ENCODE results near the gene MTHFR.

MTHFR gene

DNA sequence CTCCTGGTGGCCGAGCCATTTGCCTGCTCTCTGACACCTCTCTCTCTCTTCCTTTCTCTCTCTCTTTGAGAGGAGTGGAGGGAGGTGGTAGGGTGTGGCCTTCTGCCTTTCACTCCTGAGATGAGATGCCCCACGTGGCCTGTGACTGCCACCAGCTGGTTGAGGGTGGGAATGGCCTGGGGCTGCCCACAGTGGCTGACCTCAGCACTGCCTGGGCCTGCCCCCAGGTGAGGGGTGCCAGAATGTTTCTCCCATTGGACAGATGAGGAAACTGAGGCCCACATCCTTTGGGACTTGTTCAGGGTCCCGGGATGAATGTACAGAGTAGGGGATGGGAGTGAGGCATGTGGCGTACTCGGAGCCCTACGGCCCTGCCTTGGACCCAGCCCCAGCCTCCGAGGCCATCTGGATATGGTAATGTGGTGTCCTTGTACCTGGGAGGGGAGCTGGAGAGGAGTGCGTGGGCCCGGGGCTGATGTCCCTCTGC lies 56.5 kb downstream of the MTHFR start:
- TF ChIP-seq, protein P1, sequence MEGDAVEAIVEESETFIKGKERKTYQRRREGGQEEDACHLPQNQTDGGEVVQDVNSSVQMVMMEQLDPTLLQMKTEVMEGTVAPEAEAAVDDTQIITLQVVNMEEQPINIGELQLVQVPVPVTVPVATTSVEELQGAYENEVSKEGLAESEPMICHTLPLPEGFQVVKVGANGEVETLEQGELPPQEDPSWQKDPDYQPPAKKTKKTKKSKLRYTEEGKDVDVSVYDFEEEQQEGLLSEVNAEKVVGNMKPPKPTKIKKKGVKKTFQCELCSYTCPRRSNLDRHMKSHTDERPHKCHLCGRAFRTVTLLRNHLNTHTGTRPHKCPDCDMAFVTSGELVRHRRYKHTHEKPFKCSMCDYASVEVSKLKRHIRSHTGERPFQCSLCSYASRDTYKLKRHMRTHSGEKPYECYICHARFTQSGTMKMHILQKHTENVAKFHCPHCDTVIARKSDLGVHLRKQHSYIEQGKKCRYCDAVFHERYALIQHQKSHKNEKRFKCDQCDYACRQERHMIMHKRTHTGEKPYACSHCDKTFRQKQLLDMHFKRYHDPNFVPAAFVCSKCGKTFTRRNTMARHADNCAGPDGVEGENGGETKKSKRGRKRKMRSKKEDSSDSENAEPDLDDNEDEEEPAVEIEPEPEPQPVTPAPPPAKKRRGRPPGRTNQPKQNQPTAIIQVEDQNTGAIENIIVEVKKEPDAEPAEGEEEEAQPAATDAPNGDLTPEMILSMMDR (IDR thresholded peaks at IDR 0.05; ENCODE audit: low read depth, low read length) = peak; percentile 94
- Histone ChIP-seq H3K4me3 (ENCODE audit: low read depth, low read length) (no peak overlapping the region), H3K9me3 (ENCODE audit: severe bottlenecking) (no peaks in the 10 kb centered on the region), H3K36me3 (peaks cover 14% of the 10 kb centered on the region), H3K27ac (no peak overlapping the region; the same call in 1 of the 2 replicates), H3K27me3 (ENCODE audit: insufficient read depth, low read depth, severe bottlenecking) (no peaks in the 10 kb centered on the region)
- peak; percentile 85 for DNase-seq

DNA sequence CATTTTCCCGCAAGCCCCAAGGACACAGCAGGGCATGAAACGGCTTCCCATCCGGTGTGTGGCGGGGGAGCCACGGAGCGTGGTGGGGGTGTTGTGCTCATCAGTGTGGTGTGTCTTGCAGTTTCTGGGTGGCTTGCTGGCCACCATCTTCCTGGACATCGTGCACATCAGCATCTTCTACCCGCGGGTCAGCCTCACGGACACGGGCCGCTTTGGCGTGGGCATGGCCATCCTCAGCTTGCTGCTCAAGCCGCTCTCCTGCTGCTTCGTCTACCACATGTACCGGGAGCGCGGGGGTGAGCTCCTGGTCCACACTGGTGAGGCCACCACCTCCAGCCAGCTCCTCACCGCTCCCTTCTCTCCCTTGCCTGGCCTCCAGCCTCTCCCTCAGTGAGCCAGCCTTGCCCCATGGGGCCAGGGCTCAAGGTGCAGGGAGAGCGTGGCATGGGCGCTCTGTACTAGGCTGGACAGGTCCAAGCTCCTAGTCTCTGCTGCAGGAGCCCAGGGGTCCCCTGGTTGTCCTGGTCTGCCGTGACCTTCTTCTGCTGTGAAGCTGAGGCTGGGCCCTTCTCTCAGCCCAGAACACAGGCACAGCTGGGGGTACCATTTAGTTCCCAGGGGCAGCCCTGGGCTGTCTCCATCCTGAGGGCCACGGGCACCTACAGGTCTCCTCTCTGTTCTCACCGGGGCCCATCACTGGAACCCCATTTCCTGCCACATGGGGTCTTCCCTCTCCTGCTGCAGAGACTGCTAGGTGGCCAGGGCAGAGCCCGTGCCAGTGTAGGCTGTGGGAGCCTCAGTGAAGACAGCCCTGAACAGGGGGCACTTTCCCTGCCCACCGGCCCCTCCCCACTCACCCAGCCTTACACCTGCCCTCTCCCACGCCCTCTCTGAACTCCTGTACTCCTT lies 57.2 kb downstream of the MTHFR start:
- TF ChIP-seq, protein P1 (IDR thresholded peaks at IDR 0.05; ENCODE audit: low read depth, low read length) = no peak
- no peak for DNase-seq
- Histone ChIP-seq H3K36me3 (peaks cover 14% of the 10 kb centered on the region), H3K9me3 (ENCODE audit: severe bottlenecking) (no peaks in the 10 kb centered on the region), H3K27ac (no peak overlapping the region; the same call in 1 of the 2 replicates), H3K27me3 (ENCODE audit: insufficient read depth, low read depth, severe bottlenecking) (no peaks in the 10 kb centered on the region), H3K4me3 (ENCODE audit: low read depth, low read length) (no peak overlapping the region)

DNA sequence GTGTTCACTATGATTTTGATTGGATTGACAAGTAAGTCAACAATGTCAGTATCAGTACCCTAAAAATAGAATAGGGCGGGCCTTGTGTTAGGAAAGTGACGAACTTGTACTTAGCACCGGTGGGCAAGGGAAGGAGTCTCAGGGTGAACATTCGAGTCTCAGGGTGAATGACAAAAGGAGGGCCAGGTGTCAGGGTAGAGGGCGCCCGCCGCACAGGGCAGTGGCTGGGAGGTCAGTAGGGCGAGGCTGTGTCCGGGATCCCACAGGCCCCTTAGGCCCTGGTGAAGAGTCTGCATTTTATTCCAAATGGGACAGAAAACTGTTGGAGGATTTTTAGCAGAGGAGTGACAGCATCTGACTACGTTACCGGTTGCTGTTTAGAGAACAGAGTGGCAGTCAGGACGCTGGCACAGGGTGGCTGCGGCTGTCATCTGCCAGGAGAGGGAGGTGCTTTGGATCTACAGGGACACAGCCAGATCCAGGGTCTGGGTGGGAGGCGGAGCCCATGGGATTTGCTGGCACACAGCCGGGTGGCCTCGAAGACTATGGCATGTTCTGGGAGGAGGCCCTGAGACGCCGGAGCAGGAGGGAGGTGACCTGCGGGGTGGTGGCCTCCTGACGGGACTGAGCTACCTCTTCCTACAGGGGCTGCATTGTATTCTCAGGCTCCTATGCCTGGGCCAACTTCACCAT lies 58.8 kb downstream of the MTHFR start:
- no peak for DNase-seq
- H3K4me3 ChIP-seq (ENCODE audit: low read depth, low read length) = no peak overlapping the region
- H3K9me3 ChIP-seq (ENCODE audit: severe bottlenecking) = no peaks in the 10 kb centered on the region
- no peaks in the 10 kb centered on the region for H3K27me3 ChIP-seq (ENCODE audit: insufficient read depth, low read depth, severe bottlenecking)
- TF ChIP-seq, protein P1 (IDR thresholded peaks at IDR 0.05; ENCODE audit: low read depth, low read length) = no peak
- peaks cover 14% of the 10 kb centered on the region for H3K36me3 ChIP-seq
- no peak overlapping the region for H3K27ac ChIP-seq

DNA sequence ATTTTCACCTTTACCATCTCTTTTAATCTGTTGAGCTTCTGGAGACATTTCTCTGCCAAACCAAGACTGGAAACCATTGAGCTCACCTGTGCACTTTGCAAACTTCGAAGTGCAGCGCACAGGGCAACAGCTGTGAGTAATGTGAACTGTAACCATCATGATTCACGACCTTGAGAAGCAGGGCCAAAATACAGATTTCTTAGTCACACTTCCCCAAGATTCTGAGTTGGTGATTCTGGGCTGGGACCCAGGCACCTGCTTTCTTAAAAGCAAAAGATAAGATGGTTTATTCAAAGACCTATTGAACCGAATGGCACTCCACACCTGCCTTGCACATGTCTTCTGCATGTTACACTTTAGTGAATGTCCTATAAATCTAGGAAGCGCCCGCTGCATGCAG lies 59.7 kb downstream of the MTHFR start:
- no peak overlapping the region for H3K4me3 ChIP-seq (ENCODE audit: low read depth, low read length)
- no peak for DNase-seq
- H3K27me3 ChIP-seq (ENCODE audit: insufficient read depth, low read depth, severe bottlenecking) = no peaks in the 10 kb centered on the region
- H3K27ac ChIP-seq = no peak overlapping the region
- TF ChIP-seq, protein P1 (IDR thresholded peaks at IDR 0.05; ENCODE audit: low read depth, low read length) = no peak
- no peaks in the 10 kb centered on the region for H3K9me3 ChIP-seq (ENCODE audit: severe bottlenecking)
- H3K36me3 ChIP-seq = peaks cover 14% of the 10 kb centered on the region

DNA sequence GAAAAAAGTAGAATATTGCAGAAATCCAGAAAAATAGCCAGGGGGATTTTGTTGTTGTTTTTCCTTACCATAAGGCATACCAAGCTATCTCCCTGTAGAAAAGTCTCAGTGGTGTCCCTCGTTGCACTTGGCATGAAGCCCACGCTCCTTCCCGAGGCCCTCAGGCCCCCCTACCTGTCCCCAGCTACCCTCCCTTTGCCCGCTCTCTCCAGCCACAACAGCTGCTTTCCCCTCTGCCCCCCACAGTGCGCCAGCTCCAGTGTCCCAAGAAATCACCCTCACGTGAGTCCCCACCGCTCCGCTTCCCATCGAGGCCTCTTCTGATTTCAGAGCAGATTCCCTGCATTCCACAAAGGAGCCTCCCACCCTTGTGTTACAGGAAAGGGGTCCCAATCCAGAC lies 61.5 kb downstream of the MTHFR start:
- DNase-seq = no peak
- H3K27ac ChIP-seq = no peak overlapping the region
- H3K36me3 ChIP-seq = peaks cover 9% of the 10 kb centered on the region
- H3K4me3 ChIP-seq (ENCODE audit: low read depth, low read length) = no peak overlapping the region
- no peaks in the 10 kb centered on the region for H3K27me3 ChIP-seq (ENCODE audit: insufficient read depth, low read depth, severe bottlenecking)
- TF ChIP-seq, protein P1 (IDR thresholded peaks at IDR 0.05; ENCODE audit: low read depth, low read length) = no peak
- no peaks in the 10 kb centered on the region for H3K9me3 ChIP-seq (ENCODE audit: severe bottlenecking)

All from WERI-Rb-1 (cell line).